Left lung (tissue), 14 donors: ENCODE data around the gene PPP1R1C. TPM values are rescaled to one million over a fixed set of nuclear protein-coding genes. Genes with fewer than 3 reads are reported as not detected.

Source experiments
- ATAC-seq: fragments of 200-7000 bp; cut with Tn5 transposase; one replicate; pipeline ENCODE4 v1.9.1; 2020; ENCODE audit warnings: moderate library complexity
- DNase-seq, 4 donors: peaks; one replicate each; pipeline ENCODE4 v3.0.0-alpha.2; 2013 to 2020
- H3K27ac ChIP-seq, 2 donors: fragments of 200-600 bp; sonication (generic) in 1 of 2; one replicate each; pipeline versions ENCODE4 v1.5.0 to v1.8.0; 2020 to 2021
- H3K27me3 ChIP-seq, 2 donors: fragments of 200-600 bp; sonication (generic) in 1 of 2; one replicate each; pipeline versions ENCODE4 v1.5.0 to v1.8.0; 2020 to 2021
- H3K36me3 ChIP-seq, 2 donors: fragments of 200-600 bp; sonication (generic) in 1 of 2; one replicate each; pipeline versions ENCODE4 v1.5.0 to v1.8.0; 2020 to 2021
- H3K4me1 ChIP-seq, 2 donors: fragments of 200-600 bp; one replicate each; pipeline ENCODE4 v1.8.0; 2021
- H3K4me3 ChIP-seq, 2 donors: fragments of 200-600 bp; sonication (generic) in 1 of 2; one replicate each; pipeline versions ENCODE4 v1.5.0 to v1.8.0; 2020 to 2021; ENCODE audit warnings: mild to moderate bottlenecking in 1 of 2
- H3K9me3 ChIP-seq, 2 donors: fragments of 200-600 bp; sonication (generic) in 1 of 2; one replicate each; pipeline versions ENCODE4 v1.5.0 to v1.8.0; 2020 to 2021
- CTCF ChIP-seq, 2 donors: fragments of 200-600 bp; sonication (generic) in 1 of 2; IDR thresholded peaks; one replicate each; pipeline versions ENCODE4 v1.5.0 to v1.8.0; 2021; ENCODE audit warnings: antibody characterized with exemption in 2 of 2
- intact Hi-C, 2 donors: fragments of 100-400 bp; cut with DNase I; formaldehyde crosslinking; loops; one replicate each; pipeline versions ENCODE4 v1.11.2 to v1.14.2; 2022
- long read RNA-seq, 12 donors: library from polyadenylated mRNA in 2 of 12; unstranded in 2 of 12; transcript quantifications; one replicate each; pipeline ENCODE4 v2.0.0 and lab custom pipeline, GENCODE V29; 2019 to 2026
- polyA plus RNA-seq, 6 donors: library from polyadenylated mRNA; unstranded; fragments of 120-200 nt; gene quantifications; one replicate each; pipeline ENCODE4 v1.2.1, GENCODE V29; 2013; ENCODE audit not compliant: insufficient read length in 6 of 6
- total RNA-seq, 2 donors: library from RNA; stranded (reverse); fragmentation: NEBNext Ultra II Directional; extraction: Animal tissue kit (Norgen Biotek cat#: 25700); gene quantifications; one replicate each; pipeline ENCODE4 v1.2.1, GENCODE V29; 2021
- donor health status: DM: no; HTN: yes; CAD: no.
- donor health status: DM: no; HTN: no; CAD: no.

PPP1R1C gene
- total RNA-seq (10 to 100 TPM in 1 of 2 donors, under 1 TPM in 1; 0.79 to 11.8 TPM), polyA plus RNA-seq (1 to 10 TPM; 1.4 to 4.0 (median 2.8) TPM)
- long read RNA-seq, donor 1, result 0 reads
- long read RNA-seq, donor 2, partial matches to known transcripts, result 0 of 1 reads
- long read RNA-seq, donor 2, other reads (novel, unspliced or antisense), result 0 of 1 reads
- long read RNA-seq, donor 3, partial matches to known transcripts, result 0 of 2 reads
- long read RNA-seq, donor 3, other reads (novel, unspliced or antisense), result 0 of 2 reads
- long read RNA-seq, donor 4, transcript PPP1R1C-208 (4 exons, 501 nt), result major isoform, 5 of 5 reads
- long read RNA-seq, donor 4, partial matches to known transcripts, result 0 of 5 reads
- long read RNA-seq, donor 4, other reads (novel, unspliced or antisense), result 0 of 5 reads
- long read RNA-seq, donor 5, partial matches to known transcripts, result 0 of 1 reads
- long read RNA-seq, donor 5, other reads (novel, unspliced or antisense), result 0 of 1 reads
- long read RNA-seq, donor 6, result 0 reads
- long read RNA-seq, donor 7, result 0 reads
- long read RNA-seq, donor 8, result 0 reads
- long read RNA-seq, donor 9, result 0 reads
- long read RNA-seq, donor 10, partial matches to known transcripts, result 0 of 1 reads
- long read RNA-seq, donor 10, other reads (novel, unspliced or antisense), result 1 of 1 reads
- long read RNA-seq, donor 11, partial matches to known transcripts, result 0 of 3 reads
- long read RNA-seq, donor 11, other reads (novel, unspliced or antisense), result 0 of 3 reads
- long read RNA-seq, donor 12, result 0 reads

DNA sequence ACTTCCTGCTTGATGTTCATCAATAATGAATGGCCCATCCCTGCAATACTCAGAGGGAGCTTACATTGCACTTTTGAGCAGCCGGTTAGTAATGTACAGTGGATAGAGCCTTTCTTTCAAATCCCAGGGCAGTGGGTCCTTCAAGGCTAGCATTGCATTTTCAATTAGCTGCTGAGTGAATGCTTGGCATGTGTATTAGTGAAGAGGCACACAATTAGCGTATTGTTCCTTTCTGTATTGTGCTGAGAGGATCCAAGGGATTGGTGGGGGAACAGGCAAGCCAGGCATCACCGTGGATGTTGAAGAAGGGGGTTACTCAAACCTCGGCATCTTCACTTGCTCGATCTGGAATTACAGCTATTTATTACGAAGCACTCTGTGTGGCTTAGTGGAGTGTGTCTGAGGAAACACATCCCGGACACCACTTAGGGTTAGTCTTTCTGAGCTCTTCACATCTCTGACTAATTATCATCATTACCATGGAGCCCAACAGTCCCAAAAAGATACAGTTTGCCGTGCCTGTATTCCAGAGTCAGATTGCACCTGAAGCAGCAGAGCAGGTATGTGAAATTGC, at the start of gene PPP1R1C:
Gene PPP1R1C (plus strand): TSS at position 222 of the 574 bp plus-strand sequence. CDS start 258 bp downstream, at position 480.
- no peak for ATAC-seq
- no peak for TF ChIP-seq CTCF (IDR thresholded peaks at IDR 0.05)
- Histone ChIP-seq H3K4me1 (no peaks in the 10 kb centered on the region), H3K27ac (no peak within 1 kb of the TSS), H3K9me3 (no peaks in the 10 kb centered on the region), H3K4me3 (no peak within 1 kb of the TSS), H3K36me3 (no peaks in the 10 kb centered on the region), H3K27me3 (no peaks in the 10 kb centered on the region)
- no peak for DNase-seq
- intact Hi-C loops, result no loop called here

GRCh38 chr2:181937473-181937872, 48.2 kb upstream of the PPP1R1C start:
- ATAC-seq, result peak; percentile 95
- TF ChIP-seq CTCF (IDR thresholded peaks at IDR 0.05), result no peak

GRCh38 chr2:181943411-181944124, 42.1 kb upstream of the PPP1R1C start:
- Histone ChIP-seq H3K27me3 (no peaks in the 10 kb centered on the region), H3K9me3 (no peaks in the 10 kb centered on the region), H3K4me3 (no peak overlapping the region), H3K27ac (peak overlapping the region in 1 of 2 donors; percentile 66), H3K4me1 (peaks cover 0 to 9% of the 10 kb centered on the region in 2 donors), H3K36me3 (no peaks in the 10 kb centered on the region)
- TF ChIP-seq CTCF (IDR thresholded peaks at IDR 0.05), result no peak
- intact Hi-C loops, result no loop called here
- DNase-seq (peak in 1 of 4 donors; percentile 14), ATAC-seq (peak; percentile 91)

More at GRCh38 chr2:181937473-181937872, 48.2 kb upstream of the PPP1R1C start:
- DNase-seq, result peak in 2 of 4 donors; percentile 20 to 50
- Histone ChIP-seq H3K36me3 (no peaks in the 10 kb centered on the region), H3K27ac (peak overlapping the region; percentile 2 to 75), H3K27me3 (no peaks in the 10 kb centered on the region), H3K4me3 (no peak overlapping the region), H3K9me3 (no peaks in the 10 kb centered on the region), H3K4me1 (peaks cover 5 to 6% of the 10 kb centered on the region in 2 donors)
- intact Hi-C loops, result no loop called here

DNA sequence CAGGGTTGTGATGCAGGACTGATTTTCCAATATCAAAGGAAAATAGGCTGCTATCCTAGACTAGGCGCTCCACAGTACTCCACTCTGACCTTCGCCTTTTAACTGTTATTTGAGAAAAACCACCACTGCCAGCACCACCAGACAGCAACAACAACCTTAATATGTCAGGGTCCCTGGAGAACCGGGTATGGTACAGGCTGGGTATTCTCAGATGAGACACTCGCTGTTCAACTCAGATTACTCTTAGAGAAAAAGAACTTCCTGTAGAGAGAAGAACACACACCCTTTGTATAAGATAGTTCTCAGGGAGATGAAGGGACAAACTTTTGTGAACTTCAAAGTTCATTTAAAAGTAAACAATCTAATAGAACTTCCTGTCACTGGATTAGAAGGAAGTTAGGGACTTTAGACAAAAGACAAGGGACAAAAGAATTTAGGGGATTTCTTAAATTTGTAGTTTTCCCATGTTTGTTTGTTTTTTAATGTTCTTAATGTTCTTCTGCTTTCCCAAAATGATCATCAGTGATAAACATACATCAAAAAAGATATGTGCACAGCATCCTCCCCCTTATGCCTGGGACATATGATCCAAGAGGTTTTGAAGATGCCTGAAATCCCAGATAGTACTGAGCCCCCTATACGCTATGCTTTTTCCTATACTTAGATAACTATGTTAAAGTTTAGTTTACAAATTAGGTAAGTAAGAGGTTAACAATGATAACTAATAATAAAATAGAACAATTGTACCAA, 41.3 kb upstream of the PPP1R1C start:
- TF ChIP-seq CTCF (IDR thresholded peaks at IDR 0.05), result no peak
- H3K4me3 ChIP-seq, result no peak overlapping the region
- no peaks in the 10 kb centered on the region for H3K36me3 ChIP-seq
- peaks cover 0 to 9% of the 10 kb centered on the region in 2 donors for H3K4me1 ChIP-seq
- intact Hi-C loops, result no loop called here
- ATAC-seq, result peak; percentile 7
- no peak for DNase-seq
- H3K9me3 ChIP-seq, result no peaks in the 10 kb centered on the region
- H3K27me3 ChIP-seq, result no peaks in the 10 kb centered on the region
- H3K27ac ChIP-seq, result peak overlapping the region in 1 of 2 donors; percentile 66
